NB4 (cell line): ENCODE results near the gene SMIM32.

Experiments
- DNase-seq: peaks from one replicate; pipeline ENCODE4 v3.0.0; 2010; ENCODE audit warnings: low read depth
- H3K4me3 ChIP-seq: one replicate; pipeline ENCODE4 v1.5.1; 2011; ENCODE audit warnings: mild to moderate bottlenecking, low read depth, low read length, moderate library complexity
- MYC ChIP-seq: IDR thresholded peaks from 2 replicates; pipeline ENCODE4 v1.6.1; 2011; ENCODE audit warnings: low read depth, low read length
- POLR2A ChIP-seq: IDR thresholded peaks from 2 replicates; pipeline ENCODE4 v1.6.1; 2011; ENCODE audit warnings: mild to moderate bottlenecking; ENCODE audit not compliant: insufficient read length; ENCODE audit errors: extremely low read depth
- TF ChIP-seq, protein P1 (sequence below): IDR thresholded peaks from 2 replicates; pipeline ENCODE4 v1.6.1; 2011; ENCODE audit warnings: low read depth, low read length
- TF ChIP-seq, protein P2 (sequence below): IDR thresholded peaks from one replicate; pipeline ENCODE4 v1.5.1; 2012; ENCODE audit warnings: low read depth, low read length

SMIM32 gene

DNA sequence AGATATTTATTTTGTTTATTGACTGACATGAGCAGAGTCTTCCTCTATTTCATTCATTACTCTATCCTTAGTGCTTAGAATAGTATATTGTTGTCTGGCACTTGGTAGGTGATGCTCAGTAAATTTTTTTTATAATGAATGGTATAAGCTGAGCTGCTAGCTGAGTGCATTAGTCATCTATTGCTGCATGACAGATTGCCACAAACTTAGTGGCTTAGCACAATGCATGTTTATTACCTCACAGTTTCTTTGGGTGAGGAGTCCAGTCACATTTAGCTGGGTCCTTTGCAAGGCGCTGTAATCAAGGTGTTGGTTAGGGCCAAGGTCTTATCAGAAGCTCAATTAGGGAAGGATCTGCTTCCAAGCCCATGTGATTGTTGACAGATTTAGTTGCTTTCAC is 37.2 kb downstream of the SMIM32 start:
- no peak overlapping the region for H3K4me3 ChIP-seq
- DNase-seq, result no peak
- TF ChIP-seq, protein P1, sequence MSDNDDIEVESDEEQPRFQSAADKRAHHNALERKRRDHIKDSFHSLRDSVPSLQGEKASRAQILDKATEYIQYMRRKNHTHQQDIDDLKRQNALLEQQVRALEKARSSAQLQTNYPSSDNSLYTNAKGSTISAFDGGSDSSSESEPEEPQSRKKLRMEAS, result no peak
- no peak for TF ChIP-seq MYC
- TF ChIP-seq POLR2A, result no peak
- TF ChIP-seq, protein P2, sequence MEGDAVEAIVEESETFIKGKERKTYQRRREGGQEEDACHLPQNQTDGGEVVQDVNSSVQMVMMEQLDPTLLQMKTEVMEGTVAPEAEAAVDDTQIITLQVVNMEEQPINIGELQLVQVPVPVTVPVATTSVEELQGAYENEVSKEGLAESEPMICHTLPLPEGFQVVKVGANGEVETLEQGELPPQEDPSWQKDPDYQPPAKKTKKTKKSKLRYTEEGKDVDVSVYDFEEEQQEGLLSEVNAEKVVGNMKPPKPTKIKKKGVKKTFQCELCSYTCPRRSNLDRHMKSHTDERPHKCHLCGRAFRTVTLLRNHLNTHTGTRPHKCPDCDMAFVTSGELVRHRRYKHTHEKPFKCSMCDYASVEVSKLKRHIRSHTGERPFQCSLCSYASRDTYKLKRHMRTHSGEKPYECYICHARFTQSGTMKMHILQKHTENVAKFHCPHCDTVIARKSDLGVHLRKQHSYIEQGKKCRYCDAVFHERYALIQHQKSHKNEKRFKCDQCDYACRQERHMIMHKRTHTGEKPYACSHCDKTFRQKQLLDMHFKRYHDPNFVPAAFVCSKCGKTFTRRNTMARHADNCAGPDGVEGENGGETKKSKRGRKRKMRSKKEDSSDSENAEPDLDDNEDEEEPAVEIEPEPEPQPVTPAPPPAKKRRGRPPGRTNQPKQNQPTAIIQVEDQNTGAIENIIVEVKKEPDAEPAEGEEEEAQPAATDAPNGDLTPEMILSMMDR, result no peak

DNA sequence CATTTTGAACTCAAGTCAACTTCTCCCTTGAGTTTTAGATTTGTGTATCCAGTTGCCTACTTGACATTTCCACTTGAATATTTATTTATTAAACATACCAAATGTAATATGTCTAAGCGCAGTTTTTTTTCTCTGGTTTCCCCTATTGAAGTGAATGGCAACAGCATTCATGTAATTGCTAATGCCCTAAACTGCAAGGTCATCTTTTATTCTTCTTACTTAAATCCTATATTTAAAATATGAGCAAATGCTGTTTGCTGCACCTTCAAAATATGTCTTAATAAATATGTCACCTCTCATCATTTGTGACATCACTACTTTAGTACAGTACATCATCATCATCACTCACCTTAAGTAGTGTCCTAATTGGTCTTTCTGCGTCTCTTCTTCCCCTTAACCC is 37.9 kb downstream of the SMIM32 start:
- TF ChIP-seq, protein P2, result no peak
- TF ChIP-seq POLR2A (no peak), MYC (no peak)
- TF ChIP-seq, protein P1, result no peak
- no peak overlapping the region for H3K4me3 ChIP-seq
- DNase-seq, result no peak

DNA sequence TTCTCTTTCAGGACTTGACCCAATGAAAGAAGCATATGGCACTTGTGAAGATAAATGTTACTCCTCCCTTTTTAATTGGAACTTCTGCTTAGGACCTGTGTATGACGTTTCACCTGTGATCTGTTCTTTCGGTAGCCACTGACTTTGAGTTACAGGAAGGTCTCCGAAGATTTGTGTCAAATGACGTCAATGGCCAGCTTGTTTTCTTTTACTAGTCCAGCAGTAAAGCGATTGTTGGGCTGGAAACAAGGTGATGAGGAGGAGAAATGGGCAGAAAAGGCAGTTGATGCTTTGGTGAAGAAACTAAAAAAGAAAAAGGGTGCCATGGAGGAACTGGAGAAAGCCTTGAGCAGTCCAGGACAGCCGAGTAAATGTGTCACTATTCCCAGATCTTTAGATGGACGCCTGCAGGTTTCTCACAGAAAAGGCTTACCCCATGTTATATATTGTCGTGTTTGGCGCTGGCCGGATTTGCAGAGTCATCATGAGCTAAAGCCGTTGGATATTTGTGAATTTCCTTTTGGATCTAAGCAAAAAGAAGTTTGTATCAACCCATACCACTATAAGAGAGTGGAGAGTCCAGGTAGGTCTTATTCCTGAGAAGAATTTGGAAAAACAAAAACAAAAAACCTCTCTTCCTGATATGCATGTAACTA is 39.3 kb downstream of the SMIM32 start:
- DNase-seq, result no peak
- no peak overlapping the region for H3K4me3 ChIP-seq
- TF ChIP-seq, protein P1, result no peak
- TF ChIP-seq, protein P2, result no peak
- TF ChIP-seq POLR2A, result no peak
- no peak for TF ChIP-seq MYC

DNA sequence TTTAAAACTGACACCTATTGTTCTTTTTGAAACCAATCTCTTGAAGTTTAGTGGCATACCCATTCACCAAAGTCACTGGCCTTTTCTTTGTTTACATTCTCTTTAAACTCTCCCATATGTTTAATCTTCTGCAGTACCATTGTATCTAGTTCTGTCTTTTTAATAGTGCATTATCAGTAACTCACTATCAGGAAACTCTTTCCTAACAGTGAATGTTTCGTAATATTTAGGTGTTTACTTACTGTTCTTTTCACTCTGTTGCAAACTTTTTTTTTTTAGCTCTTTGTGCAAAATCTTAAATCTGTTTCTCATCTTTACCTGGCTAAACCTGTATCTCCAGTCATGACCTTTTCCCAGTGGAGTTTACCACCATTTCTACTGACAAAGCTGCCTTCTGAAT is 43.1 kb downstream of the SMIM32 start:
- TF ChIP-seq MYC (no peak), POLR2A (no peak)
- TF ChIP-seq, protein P2, result no peak
- TF ChIP-seq, protein P1, result no peak
- DNase-seq, result no peak
- no peak overlapping the region for H3K4me3 ChIP-seq

DNA sequence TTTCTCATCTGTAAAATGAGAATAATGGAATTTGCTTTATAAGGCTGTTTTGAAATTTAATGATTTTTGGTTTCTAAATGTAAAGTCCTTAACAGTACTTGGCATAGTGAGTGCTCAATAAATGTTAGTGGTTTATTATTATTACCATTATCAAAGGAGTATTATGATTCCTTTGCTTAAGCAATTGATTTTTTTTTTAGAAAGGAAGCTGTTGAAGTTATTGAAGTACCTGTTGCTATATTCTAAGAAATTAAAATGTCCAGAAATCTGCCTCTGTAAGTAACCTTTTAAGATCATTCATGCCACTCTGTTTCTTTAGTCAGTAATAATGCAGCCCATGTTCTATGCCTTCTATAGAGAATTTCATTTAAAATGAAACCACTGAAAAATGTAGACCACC is 45.3 kb downstream of the SMIM32 start:
- TF ChIP-seq MYC (no peak), POLR2A (no peak)
- TF ChIP-seq, protein P1, result no peak
- H3K4me3 ChIP-seq, result no peak overlapping the region
- DNase-seq, result no peak

DNA sequence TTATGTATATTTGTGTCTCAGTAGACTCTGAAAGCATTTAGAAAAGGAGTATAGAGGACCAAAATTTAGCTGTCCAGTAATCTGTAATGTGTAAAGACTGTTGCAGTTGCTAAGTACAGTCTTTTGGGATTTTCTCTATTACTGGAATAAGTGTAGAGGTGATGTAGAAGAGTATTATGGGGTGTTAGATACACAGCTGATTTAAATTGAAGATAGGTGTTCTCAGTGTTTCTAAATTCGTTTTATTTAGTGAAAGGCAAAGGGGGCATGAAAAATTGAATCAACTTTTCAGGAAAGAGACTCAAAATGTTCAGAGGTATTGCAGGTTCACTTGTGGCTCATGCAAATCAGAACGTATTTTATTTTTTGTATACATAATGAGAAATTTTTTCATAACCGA is 46.8 kb downstream of the SMIM32 start:
- DNase-seq, result no peak
- H3K4me3 ChIP-seq, result no peak overlapping the region
- TF ChIP-seq, protein P2, result no peak
- TF ChIP-seq, protein P1, result no peak
- TF ChIP-seq POLR2A, result no peak
- no peak for TF ChIP-seq MYC
